ENCODE results near the gene CHMP4A.

The CHMP4A gene

GRCh38 chr14:24196071-24197055 is 16.9 kb downstream of the CHMP4A start:
- H3K4me3 ChIP-seq (ENCODE audit: low read length): peak overlapping the region; percentile 79
- DNase-seq (ENCODE audit: low read depth): no peak
- TF ChIP-seq, protein P1, sequence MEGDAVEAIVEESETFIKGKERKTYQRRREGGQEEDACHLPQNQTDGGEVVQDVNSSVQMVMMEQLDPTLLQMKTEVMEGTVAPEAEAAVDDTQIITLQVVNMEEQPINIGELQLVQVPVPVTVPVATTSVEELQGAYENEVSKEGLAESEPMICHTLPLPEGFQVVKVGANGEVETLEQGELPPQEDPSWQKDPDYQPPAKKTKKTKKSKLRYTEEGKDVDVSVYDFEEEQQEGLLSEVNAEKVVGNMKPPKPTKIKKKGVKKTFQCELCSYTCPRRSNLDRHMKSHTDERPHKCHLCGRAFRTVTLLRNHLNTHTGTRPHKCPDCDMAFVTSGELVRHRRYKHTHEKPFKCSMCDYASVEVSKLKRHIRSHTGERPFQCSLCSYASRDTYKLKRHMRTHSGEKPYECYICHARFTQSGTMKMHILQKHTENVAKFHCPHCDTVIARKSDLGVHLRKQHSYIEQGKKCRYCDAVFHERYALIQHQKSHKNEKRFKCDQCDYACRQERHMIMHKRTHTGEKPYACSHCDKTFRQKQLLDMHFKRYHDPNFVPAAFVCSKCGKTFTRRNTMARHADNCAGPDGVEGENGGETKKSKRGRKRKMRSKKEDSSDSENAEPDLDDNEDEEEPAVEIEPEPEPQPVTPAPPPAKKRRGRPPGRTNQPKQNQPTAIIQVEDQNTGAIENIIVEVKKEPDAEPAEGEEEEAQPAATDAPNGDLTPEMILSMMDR (conservative IDR thresholded peaks at IDR 0.05; ENCODE audit: low read depth, low read length): no peak

GRCh38 chr14:24195186-24196070 is 17.9 kb downstream of the CHMP4A start, which contains the start of gene TM9SF1:
Gene TM9SF1, minus strand, starts transcription at chr14:24195441. Its CDS starts 422 bp downstream, at chr14:24195019.
- peak; percentile 66 for DNase-seq (ENCODE audit: low read depth)
- TF ChIP-seq, protein P1 (conservative IDR thresholded peaks at IDR 0.05; ENCODE audit: low read depth, low read length): no peak
- peak within 1 kb of the TSS; percentile 79 for H3K4me3 ChIP-seq (ENCODE audit: low read length)

- H3K4me3 ChIP-seq (ENCODE audit: low read length): peak overlapping the region; percentile 79
- TF ChIP-seq, protein P1 (conservative IDR thresholded peaks at IDR 0.05; ENCODE audit: low read depth, low read length): no peak
- no peak for DNase-seq (ENCODE audit: low read depth)
Observed at GRCh38 chr14:24194873-24195185, 18.5 kb downstream of the CHMP4A start.

DNA sequence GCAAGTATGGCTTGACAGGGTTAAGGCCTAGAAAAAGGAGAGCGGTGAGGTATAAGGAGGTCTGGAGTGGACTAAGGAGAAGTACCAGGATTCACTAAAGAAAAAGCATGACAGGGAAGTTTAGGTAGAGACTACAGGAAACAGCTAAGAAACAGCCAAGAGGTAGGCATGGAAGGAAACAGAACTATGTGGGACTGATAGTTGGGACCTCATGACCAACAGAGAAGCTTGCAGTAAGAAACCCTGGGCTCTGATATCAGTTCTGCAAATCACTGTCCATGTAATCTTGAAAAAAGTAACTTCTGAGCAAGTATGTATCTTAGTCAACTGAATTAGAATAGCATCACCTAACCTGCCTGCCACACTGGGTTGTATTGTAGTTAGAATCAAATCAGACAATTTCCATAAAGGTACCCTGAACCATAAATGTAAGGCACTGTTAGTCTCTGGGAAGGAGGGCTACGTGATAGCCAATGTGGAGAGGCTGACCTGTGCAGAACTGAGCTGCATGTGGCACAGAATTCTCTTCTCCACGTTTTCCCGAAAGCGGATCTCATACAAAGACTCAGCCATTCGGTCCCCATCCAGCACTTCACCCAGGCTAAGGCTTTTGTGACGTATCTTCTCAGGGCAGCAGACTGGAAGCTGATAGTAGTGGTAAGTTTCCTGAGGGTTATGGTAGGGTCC is 19.0 kb downstream of the CHMP4A start:
- H3K4me3 ChIP-seq (ENCODE audit: low read length): peak overlapping the region; percentile 79
- DNase-seq (ENCODE audit: low read depth): no peak
- TF ChIP-seq, protein P1 (conservative IDR thresholded peaks at IDR 0.05; ENCODE audit: low read depth, low read length): no peak

GRCh38 chr14:24192933-24193332 is 20.4 kb downstream of the CHMP4A start:
- H3K4me3 ChIP-seq (ENCODE audit: low read length): no peak overlapping the region
- TF ChIP-seq, protein P1 (conservative IDR thresholded peaks at IDR 0.05; ENCODE audit: low read depth, low read length): no peak
- DNase-seq (ENCODE audit: low read depth): no peak

- H3K4me3 ChIP-seq (ENCODE audit: low read length): no peak overlapping the region
- TF ChIP-seq, protein P1 (conservative IDR thresholded peaks at IDR 0.05; ENCODE audit: low read depth, low read length): no peak
Observed at GRCh38 chr14:24190416-24190815, 22.9 kb downstream of the CHMP4A start.

More at GRCh38 chr14:24190416-24190815, 22.9 kb downstream of the CHMP4A start:
- DNase-seq (ENCODE audit: low read depth): no peak
